22Rv1 (cell line): ENCODE data around the gene RAB6B.

Experiments
- CTCF ChIP-seq: fragments of 450-650 bp; IDR thresholded peaks from 2 replicates; pipeline ENCODE4 v1.5.1; 2017; ENCODE audit warnings: mild to moderate bottlenecking
- ZFX ChIP-seq: fragments of 450-650 bp; IDR thresholded peaks from 2 replicates; pipeline ENCODE4 v1.6.1; 2017; ENCODE audit warnings: antibody characterized with exemption, borderline replicate concordance

GRCh38 chr3:133825969-133826727, 69.5 kb downstream of the RAB6B start:
- TF ChIP-seq CTCF (no peak), ZFX (no peak)
